Stimulated activated CD4-positive, alpha-beta T cell treated with anti-CD3 and anti-CD28 coated beads, Interleukin-4, amount 100 ng/mL, for 1 hour (primary cell): Measurements from ENCODE around the gene INF2.
"Not testable (repeated sequence)": the region's sequence is repeated elsewhere in the genome, so short reads cannot be mapped to it uniquely, and the experiment has no call there.

ENCODE experiments used
- DNase-seq: peaks from one replicate; pipeline ENCODE4 v3.0.0-alpha.2; 2020

INF2 gene

GRCh38 chr14:104724407-104724980 lies 35.1 kb downstream of the INF2 start:
- DNase-seq, result no peak

- no peak for DNase-seq
Observed at GRCh38 chr14:104724981-104725771, 35.8 kb downstream of the INF2 start.

- DNase-seq, result no peak
Observed at GRCh38 chr14:104725772-104726548, 36.5 kb downstream of the INF2 start.

GRCh38 chr14:104726600-104727451 lies 37.4 kb downstream of the INF2 start:
- no peak for DNase-seq

- DNase-seq, result no peak
Observed at GRCh38 chr14:104728631-104729030, 39.2 kb downstream of the INF2 start.

- DNase-seq, result not testable (repeated sequence)
Observed at GRCh38 chr14:104729176-104729834, 39.9 kb downstream of the INF2 start.

- DNase-seq, result no peak
Observed at GRCh38 chr14:104729835-104730181, 40.4 kb downstream of the INF2 start.

- DNase-seq, result no peak
Observed at GRCh38 chr14:104730487-104730886, 41.1 kb downstream of the INF2 start.

GRCh38 chr14:104731320-104732294 lies 42.2 kb downstream of the INF2 start:
- DNase-seq, result no peak

- no peak for DNase-seq
Observed at GRCh38 chr14:104732355-104732804, 43.0 kb downstream of the INF2 start.

GRCh38 chr14:104732931-104733681 lies 43.7 kb downstream of the INF2 start:
- no peak for DNase-seq

- DNase-seq, result no peak
Observed at GRCh38 chr14:104734051-104734587, 44.7 kb downstream of the INF2 start.

GRCh38 chr14:104734601-104734990 lies 45.2 kb downstream of the INF2 start:
- no peak for DNase-seq

- no peak for DNase-seq
Observed at GRCh38 chr14:104734991-104735779, 45.8 kb downstream of the INF2 start.

GRCh38 chr14:104735830-104736642 lies 46.6 kb downstream of the INF2 start:
- no peak for DNase-seq

GRCh38 chr14:104738375-104739019 lies 49.1 kb downstream of the INF2 start:
- no peak for DNase-seq

- no peak for DNase-seq
Observed at GRCh38 chr14:104739026-104739425, 49.6 kb downstream of the INF2 start.
